Central memory CD4-positive, alpha-beta T cell (primary cell): ENCODE measurements around the gene RNASEH2B.

Experiments
- DNase-seq: peaks from one replicate; pipeline ENCODE4 v3.0.0; 2022

RNASEH2B gene

DNA sequence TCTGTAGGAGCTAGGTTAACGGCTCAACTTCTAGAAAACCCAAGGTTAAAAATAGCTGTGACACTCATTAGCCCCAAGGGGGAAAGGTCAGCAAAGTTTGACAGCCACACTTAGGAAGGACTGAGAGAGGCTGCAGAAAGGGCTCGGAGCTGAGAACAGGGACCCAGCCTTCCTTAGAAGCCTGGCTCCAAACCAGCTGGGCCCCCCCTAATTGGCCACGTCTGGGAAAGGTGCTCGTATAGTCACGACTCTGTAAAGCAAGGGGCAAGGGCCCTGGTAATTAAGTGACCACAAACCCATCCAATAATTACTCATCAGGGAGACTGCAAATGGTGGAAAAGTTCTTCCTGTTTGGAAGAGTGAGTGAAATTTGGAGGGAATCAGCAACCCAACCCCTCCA is 90.5 kb downstream of the RNASEH2B start:
- DNase-seq: no peak

GRCh38 chr13:51000571-51001260 is 91.1 kb downstream of the RNASEH2B start:
- DNase-seq: no peak

- no peak for DNase-seq
These were observed 91.7 kb downstream of the RNASEH2B start for GRCh38 chr13:51001335-51001734.

DNA sequence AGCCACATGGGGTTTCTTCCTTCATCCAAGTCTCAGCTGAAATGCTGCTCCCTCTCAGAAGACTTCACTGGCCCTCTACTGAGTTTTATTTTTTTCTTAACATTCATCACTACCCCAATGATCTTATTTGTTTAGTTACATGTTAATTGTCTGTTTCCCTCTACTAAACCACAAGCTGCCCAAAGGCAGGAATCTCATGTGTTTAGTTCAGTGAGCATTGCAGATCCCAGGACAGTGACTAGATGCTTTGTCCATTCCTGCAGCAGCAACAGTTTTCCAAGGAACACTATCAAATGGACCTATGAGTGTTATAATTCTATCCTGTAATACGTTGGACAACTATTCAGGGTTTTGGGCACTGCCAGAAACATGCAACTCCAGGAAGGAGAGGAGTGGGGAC is 93.1 kb downstream of the RNASEH2B start:
- no peak for DNase-seq

DNA sequence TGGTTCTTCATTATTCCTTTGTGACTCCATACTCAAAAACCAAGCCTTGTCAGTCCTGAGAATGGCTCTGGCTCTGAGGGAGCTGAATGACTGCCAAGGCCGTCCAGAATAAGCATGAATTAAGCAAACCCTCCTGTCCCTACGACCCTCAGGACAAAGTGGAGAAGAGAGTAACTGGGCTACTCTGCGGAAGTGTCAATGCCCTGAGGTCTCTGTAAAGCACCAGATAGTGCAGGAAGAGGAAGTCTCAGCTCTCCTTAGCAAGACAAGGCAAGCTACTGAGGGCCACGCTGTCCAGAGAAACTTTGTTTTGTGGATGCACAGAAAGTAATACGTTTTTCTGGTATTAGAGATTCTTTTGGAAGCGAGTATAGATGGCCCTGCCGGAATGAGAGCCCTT is 94.1 kb downstream of the RNASEH2B start:
- no peak for DNase-seq

GRCh38 chr13:51004111-51004865 is 94.7 kb downstream of the RNASEH2B start:
- no peak for DNase-seq

DNA sequence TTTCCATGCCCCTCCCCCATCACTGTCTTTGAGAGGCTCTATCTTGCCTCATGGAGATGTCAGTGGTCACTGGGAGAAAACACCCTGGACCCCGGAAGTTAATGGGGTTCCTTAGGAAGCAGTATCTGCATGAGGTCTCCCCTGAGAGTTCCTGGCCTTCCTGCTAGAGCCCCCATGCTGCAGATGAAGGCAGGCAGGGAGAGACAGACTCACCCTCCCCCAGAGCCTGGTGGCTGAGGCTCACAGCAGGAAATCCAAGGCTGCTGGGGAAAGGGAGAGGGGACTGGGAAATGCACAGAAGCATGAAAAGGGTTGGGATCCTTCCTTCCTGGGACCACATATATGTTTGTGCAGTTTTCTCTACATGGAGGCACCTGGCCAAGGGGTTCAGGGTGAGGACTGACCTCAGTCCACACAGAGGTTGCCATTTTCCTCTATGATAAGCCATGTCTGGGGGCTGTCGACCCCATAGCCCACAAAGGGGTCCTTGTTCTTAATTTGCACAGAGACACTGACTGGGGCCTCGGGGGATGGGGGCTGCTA is 95.4 kb downstream of the RNASEH2B start:
- DNase-seq: no peak

DNA sequence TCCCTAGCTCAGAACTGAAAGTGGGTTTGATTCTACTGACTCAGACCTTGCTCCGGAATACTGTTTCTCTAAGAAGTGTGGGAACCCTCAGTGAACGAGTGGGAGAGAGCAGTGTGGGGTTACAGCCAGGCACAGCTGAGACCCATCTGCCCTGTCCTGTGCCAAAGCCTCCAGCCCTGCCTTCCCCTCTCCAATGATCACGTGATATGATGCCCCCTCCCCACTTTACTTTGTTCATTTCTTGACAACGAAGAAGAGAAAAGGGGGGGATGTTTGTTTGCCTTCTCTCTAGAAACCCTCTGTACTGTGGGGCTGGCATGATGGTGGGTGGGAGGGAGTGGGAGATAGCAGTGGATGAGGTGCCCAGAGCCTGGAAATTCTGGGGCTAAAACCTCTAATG is 96.0 kb downstream of the RNASEH2B start:
- no peak for DNase-seq
